HepG2 (cell line): ENCODE measurements around the gene INSYN2B.

Source experiments
- DRAP1 ChIP-seq: IDR thresholded peaks from 2 replicates; pipeline ENCODE4 v1.6.1; 2016; ENCODE audit warnings: missing genetic modification reagents, missing compliant biosample characterization
- ZNF224 ChIP-seq: sonication (generic); formaldehyde crosslinking; IDR thresholded peaks from 2 replicates; pipeline ENCODE4 v1.5.0; 2020; ENCODE audit warnings: mild to moderate bottlenecking, missing genetic modification reagents

- TF ChIP-seq DRAP1 (CRISPR knock-in tag): no peak
- TF ChIP-seq ZNF224 (CRISPR knock-in tag): no peak
Observed at GRCh38 chr5:169988947-169989346, 8.7 kb upstream of the INSYN2B start.
